GM19324 (cell line): ENCODE results near the gene SPON2.

Experiments used
- ATAC-seq: cut with Tn5 transposase; IDR thresholded peaks from one replicate; pipeline ENCODE4 v1.9.1; 2021; ENCODE audit warnings: mild to moderate bottlenecking, moderate library complexity; ENCODE audit not compliant: unreplicated experiment, low FRiP score

The SPON2 gene

DNA sequence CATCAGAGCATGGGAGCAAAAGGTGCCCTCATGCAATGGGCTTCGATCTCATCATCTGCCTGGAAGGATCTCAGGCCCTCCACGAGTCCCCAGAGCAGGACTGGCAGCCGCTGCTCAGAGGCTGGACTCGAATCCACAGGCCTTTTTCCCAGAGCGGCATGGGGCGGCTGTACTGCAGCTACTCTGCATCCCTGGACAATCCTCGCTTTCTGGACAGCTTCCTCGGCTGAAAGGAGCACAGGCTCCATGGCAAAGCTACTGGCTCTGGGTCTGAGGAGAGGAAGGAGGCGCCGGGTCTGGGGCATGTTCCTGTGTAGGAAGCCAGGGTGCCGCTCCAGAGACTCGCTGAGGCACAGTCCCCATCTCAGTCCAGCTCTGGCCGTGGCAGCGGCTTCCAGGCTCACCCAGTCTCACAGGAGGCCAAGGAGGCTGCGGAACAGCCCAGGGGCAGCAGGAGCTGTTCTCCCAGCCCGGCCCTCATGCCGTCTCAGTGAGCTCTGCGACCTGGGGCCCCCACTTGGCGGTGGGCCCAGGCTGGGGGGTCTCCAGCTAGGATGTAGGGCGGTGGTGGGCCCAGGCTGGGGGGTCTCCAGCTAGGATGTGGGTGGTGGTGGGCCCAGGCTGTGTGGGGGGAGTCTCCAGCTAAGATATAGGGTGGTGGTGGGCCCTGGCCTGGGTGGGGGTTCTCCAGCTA is 2.7 kb upstream of the SPON2 start:
- ATAC-seq: no peak

DNA sequence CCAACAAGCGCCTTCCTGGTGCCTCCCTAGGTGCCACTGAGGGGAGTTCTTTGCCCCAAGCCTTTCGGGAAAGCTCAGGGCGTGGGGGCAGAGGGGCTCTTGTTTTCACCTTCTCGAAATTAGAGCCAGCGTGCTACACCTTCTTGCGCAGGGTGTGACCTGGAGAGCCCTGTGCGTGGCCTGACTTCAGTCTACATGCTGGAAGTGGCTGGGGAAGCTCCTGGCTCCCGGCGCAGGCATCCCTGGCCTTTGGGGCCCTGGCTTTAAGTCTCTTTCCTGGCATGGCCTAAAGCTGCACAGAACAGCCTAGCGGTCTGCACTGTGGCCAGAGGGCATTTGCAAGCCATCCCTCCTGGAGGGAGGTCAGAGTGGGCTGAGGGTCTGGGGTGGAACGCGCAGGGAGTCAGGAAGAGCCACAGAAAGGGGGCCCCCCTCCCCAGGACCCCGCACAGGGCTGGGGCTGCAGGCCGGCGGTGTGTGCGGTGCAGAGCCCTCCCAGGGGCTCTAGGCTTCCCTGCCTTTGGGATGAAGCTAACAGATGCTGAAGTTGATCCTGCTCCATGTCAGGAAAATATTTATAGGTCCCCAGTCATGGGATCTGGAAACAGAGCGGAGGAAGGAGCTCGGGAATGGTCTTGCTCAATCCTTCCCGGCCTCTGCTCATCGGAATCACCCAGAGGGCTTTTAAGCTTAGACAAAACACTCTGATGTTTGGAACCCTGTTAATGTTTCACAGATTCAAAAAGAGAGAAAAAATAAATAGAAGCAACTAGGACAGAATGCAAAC is 781 bp upstream of the SPON2 start:
- ATAC-seq: no peak

DNA sequence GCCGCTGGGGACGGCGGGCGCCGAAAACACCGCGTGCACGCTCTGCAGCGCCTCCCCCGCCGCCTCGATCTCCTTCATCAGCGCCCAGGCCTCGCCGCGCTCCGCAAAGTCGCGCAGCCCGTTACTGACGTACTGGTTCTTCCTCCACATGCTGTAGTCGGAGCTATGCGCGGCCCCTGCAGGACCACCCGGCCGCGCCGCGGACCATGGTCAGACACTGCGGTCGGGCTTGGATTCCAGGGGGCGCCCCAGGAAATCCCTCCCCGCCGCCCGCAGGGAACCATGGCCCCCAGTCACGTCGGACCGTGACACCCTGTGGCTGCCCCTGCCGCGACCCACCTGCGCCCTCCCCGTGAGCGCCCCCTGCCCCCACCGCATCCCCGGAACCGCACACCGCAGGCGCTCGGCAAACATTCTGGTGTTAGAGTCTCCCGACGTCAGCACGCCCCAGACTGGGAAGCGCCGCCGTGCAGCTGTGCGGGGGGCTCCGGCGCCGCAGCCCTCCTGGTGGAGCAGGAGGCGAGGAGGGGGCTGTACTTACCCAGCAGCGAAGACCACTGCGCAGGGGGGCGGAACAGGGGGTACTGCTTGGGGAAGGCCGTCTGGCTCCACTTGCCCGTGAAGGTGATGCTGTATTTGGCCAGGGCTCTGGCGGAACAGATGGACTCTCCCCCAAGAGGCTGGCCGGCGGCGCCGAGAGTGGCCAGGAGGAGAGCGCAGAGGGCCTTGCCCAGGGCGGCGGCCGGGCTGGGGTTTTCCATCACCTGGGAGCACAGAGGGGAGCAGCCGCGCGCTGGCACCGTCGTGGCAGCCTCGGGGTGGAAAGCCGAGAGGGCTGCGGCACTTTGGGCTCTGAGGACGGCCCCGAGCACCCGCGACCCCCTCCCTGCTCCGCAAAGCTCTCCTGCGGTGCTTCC is 814 bp downstream of the SPON2 start:
- no peak for ATAC-seq

DNA sequence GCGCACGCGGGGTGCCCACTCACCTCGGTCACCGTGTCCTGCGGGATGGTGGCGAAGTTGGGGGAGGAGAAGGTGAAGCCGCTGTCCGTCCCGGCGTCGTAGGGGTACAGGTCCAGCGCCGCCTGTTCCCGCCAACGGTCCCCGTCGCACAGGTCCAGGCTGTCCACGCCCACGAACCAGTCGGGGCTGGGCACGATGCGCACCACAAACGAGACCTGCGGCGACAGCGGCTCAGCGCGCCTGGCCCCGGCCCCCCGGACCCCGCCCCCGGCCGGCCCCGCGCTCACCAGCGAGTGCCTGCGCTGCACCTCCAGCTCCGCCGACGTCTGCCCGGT is 1.4 kb downstream of the SPON2 start:
- no peak for ATAC-seq

DNA sequence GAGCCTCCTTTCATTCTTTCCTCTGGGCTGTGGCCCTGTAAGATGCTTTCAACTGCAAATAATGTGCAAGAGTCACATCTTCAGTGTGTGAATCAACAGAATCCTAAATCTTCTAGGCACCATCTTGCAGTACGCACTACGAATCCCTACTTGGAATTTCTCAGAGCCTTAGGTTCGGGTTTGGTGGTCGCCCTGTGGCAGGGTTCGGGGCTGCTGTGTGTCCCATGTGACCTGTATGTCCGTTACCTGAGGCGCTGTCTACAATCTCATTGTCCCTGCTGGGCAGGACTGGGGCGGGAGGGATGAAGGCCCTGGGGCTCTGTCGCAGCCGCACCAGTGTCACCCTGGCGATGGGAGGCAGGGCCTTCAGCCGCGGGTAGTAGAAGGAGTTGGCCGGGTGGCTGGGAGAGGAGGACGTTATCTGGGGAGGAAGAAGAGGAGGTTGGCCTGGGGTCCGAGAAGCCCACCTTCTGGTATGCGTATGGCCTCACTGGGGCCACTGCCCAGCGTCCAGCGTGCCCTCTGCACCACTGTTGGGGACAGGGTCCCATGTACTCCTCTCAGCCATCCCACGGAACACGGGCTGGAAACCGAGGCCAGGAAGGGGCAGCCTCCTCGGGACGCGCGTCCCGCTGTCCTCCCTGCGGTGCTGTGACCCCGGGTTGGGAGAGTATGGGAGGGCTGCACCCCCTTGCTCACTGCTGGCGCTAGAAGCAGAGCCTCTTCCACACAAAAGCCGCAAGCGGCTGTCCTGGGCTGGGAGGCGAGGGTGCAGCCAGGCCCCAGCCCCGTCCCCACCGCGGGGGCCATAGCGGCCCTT is 2.0 kb downstream of the SPON2 start:
- no peak for ATAC-seq

DNA sequence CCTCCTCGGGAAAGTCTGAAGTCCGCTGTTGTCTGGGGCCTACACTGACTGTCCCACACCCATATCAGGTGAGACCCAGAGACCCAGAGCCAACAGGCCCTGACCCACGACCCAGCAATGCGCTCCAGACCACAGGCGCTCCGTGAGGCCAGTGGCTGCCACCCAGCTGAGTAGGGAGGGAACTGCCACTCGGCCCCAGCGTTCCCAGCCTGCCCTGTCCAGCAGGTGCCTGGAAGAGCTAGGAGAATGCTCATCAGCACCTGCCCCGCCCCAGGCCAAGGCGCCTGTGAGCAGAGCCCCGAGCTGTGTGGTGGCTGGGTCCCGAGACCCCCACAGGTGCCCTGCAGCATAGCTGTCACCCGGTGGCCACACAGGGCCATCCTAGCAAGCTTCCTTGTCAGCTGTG is 2.7 kb downstream of the SPON2 start:
- ATAC-seq: no peak

DNA sequence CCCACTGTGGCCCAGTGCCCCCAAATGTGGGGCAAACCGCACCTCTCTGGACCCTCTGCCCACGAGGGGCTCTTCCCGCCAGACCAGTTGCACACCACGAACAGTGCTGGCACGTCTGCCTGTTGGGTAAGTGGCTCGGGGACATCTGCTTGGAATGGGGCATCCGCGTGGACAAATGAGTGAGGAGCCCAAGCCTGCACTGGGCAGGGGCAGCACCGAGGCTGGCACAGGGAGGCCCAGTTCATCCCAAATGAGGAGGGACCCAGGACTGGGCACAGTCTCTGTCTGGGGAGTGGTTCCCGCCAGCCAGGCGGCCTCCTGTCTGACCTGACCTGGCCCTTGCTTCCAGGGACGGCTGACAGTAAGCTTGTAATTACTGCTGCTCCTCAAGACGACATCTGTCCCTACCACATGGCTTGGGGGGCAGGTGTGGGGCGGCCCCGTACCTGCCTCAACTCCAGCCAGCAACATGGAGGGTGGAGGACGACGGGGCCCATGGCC is 3.2 kb downstream of the SPON2 start:
- ATAC-seq: no peak

DNA sequence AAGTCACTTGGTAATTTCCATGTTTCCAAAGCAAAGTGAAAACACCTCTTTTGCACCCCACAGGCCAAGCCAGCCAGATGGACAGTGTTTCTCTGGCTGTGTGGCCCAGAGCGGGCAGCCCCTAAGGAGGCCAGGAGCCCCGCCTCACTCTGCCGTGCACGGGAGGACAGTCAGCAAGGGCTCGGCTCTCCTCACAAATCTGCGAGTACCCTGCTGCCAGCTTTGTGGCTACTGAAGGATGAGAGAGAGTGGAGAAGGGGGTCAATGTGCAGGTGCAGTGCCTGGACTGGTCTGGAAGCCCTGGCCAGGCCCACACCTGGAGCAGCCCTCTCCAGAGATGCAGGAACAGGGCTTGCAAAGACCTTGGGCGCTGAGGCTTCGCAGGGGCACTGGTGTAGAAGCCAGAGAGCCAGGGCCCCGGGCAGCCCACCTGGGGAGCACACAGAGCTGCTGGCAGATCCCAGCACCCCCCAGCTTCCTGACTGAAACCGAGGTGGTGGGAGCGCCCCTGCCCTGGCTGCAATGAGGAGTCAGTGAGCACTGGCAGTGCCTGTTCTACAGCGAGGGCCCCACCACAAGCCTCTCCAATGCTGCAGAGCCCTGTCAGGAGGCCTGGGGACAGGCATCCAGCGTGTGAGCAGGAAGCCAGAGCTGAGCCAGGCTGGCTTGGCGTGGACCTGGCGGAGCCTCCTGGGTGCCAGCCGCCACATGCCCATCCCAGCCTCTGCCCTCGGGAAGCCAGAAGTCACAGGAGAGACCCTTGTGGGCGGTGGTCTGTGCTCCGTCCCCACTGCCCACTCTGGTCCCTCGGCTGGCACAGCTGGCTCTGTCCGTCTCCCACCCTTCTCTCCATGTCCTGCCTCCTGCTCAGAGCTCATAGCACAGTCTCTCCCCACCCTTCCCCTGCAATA is 3.9 kb downstream of the SPON2 start:
- ATAC-seq: no peak

DNA sequence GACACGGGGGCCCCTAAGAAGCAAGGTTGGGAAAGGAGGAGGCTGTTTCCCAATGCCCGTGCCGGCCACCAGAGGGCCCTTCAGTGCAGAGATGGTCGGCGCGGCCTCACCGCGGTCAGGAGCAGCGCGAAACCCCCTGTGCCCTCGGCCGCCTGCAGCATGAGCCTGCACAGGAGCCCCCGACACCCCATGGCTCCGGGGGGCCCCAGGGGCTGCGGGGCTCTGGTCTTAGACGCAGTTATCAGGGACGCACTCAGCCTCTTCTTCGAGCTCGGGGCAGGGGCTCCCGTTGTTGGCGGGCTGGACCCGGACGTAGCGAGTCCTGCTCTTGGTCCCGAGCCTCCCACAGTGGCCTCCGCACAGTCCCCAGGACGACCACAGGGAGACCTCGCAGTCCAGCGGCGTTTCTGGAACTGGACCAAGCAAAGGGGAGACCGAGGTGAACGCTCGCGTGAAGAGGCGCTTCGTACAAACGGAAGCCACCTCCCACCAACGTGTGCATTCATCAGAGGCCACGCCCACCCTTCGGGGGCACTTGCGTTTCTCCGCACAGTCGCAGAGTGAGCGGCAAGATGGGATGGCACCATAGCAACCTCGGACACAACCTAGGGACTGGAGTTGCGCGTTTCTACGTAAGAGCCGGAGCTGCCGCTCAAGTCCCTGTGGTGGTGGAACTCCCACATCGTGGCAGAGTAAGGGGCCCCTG is 5.0 kb downstream of the SPON2 start:
- peak; percentile 87 for ATAC-seq

DNA sequence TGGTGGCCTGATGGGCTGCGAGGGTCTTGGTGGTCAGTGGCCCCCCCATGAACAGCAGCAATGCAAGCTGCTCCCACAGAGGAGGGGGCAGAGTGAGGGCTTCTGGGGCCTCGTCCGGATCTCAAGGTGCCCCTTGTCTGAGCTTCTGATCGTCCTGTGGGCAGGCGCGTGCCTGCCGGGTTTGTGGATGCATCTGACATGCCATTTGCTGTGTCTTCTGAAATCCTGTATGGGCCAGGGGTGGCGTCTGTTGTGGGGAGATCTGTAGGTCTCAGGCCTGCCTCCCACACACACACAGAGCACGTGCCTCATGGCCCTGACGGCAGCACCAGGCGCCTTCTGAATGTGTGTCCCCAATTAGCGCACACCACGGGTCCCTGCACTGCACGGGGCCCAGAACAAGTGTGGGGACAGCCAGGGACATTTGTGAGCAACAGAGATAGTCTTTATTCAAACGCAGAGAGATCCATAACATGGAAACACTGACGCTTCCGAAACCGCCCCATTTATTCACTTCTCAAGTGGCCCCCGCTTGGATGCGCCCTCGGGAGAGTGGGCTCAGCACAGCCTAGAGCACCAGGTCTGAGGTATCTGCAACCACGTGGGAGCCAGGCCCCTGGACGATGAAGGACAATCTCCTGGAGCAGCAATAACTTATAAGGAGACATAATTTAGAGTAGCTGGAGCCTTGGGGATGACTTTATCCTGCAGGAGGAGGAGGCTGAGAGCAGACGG is 5.7 kb downstream of the SPON2 start:
- peak; percentile 4 for ATAC-seq

DNA sequence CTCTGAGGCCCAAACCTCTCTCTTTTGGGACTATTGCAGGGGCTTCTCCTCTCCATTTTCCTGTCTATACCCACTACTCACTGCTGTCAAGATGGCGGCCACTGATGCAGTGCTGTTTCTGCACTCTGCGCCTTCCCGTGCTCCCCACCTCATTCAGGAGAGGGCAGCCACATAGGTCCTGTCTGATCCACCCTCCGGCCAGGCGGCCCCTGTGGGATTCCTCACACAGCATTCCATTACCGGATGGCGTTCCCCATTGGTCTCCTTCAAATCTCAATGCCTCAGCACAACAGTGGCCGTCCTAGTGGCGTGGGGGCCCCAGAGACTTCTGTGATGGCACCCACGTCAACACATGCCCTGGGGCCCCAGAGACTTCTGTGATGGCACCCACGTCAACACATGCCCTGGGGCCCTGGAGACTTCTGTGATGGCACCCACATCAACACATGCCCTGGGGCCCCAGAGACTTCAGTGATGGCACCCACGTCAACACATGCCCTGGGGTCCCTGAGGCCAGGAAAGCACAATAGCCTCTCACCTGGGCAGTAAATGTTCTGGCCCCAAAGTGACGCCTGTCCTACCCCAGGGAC is 7.3 kb downstream of the SPON2 start:
- no peak for ATAC-seq

DNA sequence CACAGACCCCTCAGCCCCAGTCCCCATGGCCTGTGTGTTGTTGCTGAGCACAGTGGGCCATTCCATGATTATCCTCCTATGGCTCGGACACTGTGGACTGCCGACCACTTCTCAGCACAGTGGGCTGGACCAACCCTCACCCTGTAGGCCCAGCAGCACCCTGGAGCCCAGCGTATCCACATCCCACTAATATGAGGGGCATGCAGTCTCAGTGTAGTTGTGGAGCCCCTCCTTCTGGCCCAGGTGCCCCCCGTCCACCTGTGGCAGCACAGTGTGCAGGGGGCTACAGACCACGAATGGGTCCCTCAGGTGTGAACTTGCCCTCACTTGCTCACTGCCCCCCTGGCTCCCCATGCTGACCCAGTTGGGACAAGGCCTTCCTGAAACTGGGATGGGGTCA is 7.9 kb downstream of the SPON2 start:
- no peak for ATAC-seq

DNA sequence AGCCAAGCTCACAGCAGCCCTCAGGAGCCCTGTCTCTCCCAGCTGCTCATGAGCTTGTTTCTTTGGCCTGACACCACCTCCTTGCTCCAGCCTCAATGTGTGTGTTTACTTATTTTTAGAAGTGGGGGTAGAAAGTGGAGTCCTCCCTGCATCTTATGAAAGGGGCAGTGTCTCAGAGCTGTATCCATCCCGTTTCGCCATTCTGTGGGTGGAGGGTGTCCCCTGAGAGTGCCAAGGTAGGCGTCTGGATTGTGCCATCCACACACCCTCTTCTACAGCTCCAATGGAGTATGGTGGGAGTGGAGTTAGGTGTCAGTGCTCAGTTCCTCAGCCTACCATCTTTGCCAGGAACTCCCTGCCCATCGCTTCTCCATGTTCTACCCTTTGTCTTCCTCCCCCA is 8.3 kb downstream of the SPON2 start:
- no peak for ATAC-seq

DNA sequence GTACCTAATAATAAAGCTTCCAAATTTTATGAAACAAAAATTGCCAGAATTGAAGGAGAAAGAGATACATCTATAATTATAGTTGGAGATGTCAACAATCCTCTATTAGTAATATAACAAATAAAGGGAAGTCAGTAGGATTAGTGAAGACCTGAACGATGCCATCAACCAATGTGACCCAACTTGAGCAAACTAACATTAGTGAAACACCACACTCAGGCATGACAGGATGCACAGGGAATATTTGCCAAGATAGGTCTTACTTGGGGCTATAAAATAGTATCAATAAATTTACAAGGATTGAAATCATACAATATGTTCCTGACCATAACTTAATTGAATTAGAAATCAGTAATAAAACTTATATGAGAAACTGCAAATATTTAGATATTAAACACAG is 12.0 kb downstream of the SPON2 start:
- ATAC-seq: no peak

DNA sequence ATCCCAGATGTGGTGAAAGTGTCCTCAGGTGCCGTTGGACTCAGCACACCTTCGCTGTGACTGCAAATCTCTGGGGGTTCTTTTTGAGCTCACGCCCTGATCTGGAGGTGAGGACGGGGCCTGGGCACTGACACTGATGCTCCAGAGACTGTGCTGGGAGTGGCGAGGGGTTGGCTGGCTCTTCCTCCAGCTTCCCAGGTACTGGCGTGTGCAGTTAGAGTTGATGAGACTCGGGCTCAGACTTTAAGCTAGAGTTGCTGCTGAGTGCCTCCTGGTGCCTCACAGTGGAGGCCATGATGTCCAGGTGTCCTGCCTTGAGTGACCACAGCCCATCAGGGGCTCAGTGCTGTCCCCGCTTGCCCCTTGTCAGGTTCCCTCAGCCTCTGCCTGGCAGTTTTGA is 16.3 kb downstream of the SPON2 start:
- no peak for ATAC-seq

DNA sequence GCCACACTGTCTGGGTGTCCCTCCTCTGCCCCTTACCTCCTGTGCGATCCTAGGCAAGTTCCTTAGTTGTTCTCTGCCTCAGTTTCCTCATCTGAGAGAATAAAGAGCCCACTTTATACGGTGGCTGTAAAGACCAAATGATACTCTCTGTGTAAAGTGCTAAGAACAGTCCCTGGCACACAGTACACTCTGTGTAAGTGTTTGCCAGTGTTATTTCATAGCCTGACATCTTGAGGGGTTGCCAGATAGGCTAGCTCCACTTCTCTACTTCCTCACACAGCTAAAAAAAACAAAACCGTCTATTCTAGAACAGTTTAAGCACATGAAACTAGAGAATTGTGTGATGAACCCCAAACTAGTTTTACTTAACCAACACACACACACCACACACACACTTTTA is 17.1 kb downstream of the SPON2 start:
- no peak for ATAC-seq

DNA sequence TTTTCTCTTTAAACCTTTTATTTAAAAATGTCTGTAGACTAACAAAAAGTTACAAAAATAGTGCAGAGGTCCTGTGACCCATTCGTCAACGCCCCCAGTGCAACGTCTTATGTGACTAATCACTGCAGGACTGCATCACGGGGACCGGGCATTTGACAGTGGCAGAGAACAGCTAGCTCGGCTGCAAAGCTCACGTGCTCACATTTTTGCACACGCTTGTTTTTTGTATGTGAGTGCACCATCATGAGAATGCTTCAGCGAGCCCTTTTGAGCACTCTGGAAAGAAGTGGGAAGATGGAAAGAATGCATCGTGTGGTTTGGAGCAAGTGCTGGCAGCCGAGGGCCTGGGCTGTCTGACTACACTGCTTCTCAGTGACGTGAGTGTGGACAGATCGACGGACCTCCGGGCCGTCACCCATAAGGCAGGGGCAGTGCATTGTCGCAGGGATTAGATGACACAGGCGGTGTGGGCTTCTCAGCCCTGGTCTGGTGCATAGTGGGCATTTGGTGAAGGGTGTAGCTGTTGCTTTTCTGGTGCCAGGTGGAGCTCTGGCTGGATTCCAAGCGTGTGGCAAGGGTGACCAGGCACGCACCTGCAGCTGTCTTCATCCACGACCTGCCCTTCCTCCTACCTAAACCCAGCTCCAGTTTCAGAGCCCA is 17.7 kb downstream of the SPON2 start:
- no peak for ATAC-seq
